Epithelial cell of proximal tubule (primary cell): ENCODE data around the gene SCO2. TPM values are rescaled to one million over a fixed set of nuclear protein-coding genes. Genes with fewer than 3 reads are reported as not detected.

Experiments used
- DNase-seq: peaks from one replicate; pipeline ENCODE4 v3.0.0-alpha.2; 2011; ENCODE audit warnings: low read depth
- H3K4me3 ChIP-seq: 2 replicates; pipeline ENCODE4 v1.5.1; 2011; ENCODE audit warnings: low read depth, mild to moderate bottlenecking, low read length
- total RNA-seq: library from RNA; depleted of rRNA; stranded (reverse); fragments of >200 nt; gene quantifications from 2 replicates; pipeline ENCODE4 v1.2.3, GENCODE V29; 2015
- TF ChIP-seq, protein P1 (sequence below): conservative IDR thresholded peaks from 2 replicates; pipeline ENCODE4 v1.5.1; 2012; ENCODE audit warnings: low read depth, mild to moderate bottlenecking, low read length

The SCO2 gene
- total RNA-seq, 1 donor from 2014 or later = not detected

DNA sequence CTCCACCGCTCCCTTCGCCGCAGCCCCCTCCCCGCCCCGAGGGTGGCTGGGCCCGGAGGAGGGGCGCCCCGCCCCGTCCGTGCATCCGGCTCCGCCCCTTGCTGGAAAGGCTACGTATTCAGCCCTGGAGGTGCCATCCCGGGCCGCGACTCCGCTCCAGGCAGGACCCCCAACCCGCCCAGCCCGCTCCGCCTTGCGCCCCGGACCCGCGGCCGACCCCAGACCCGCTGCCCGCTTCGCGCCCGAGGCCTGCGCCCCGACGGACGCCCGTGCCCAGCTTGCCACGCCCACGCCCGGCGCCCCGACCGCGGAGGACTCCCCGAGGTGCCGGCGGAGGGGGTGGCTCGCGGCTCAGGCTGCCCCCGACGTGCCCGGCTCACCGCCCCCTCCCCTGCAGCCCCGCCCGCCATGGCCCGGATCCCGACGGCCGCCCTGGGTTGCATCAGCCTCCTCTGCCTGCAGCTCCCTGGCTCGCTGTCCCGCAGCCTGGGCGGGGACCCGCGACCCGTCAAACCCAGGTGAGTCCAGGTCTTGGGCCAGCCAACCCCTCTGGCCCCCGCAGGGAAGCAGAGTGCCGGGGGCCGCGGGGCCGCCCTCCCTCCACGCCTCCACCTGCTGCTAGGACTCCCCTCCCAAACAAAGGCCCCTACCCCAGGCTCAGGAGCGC, 43.8 kb downstream of the SCO2 start, which contains the start of gene ADM2:
TSS of gene ADM2 (plus strand) at position 104 of the 667 bp plus-strand sequence. CDS start at position 409, 305 bp downstream.
- peak within 1 kb of the TSS; percentile 70 for H3K4me3 ChIP-seq
- DNase-seq = no peak
- TF ChIP-seq, protein P1, sequence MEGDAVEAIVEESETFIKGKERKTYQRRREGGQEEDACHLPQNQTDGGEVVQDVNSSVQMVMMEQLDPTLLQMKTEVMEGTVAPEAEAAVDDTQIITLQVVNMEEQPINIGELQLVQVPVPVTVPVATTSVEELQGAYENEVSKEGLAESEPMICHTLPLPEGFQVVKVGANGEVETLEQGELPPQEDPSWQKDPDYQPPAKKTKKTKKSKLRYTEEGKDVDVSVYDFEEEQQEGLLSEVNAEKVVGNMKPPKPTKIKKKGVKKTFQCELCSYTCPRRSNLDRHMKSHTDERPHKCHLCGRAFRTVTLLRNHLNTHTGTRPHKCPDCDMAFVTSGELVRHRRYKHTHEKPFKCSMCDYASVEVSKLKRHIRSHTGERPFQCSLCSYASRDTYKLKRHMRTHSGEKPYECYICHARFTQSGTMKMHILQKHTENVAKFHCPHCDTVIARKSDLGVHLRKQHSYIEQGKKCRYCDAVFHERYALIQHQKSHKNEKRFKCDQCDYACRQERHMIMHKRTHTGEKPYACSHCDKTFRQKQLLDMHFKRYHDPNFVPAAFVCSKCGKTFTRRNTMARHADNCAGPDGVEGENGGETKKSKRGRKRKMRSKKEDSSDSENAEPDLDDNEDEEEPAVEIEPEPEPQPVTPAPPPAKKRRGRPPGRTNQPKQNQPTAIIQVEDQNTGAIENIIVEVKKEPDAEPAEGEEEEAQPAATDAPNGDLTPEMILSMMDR = no peak

DNA sequence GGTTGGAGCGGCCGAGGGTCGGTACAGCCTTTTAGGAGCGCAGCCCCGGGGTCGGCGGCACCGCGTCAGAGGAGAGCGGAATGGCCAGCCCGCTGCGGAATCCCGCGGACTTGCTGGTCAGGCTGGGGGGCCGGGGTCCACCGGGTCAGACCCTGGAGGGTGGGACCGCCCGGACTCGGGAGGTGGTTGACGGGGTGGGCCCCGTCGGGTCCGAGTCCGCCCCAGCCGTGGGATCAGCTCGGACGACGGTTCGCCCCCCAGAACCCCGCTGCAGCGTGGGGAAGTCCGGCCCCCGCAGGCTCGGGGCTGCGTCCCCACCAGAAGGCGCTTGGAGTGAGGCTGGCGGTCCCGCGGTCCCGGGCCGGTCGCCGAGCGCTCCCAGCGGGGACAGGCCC, 44.4 kb downstream of the SCO2 start:
- TF ChIP-seq, protein P1 = no peak
- no peak for DNase-seq
- H3K4me3 ChIP-seq = peak overlapping the region; percentile 70

DNA sequence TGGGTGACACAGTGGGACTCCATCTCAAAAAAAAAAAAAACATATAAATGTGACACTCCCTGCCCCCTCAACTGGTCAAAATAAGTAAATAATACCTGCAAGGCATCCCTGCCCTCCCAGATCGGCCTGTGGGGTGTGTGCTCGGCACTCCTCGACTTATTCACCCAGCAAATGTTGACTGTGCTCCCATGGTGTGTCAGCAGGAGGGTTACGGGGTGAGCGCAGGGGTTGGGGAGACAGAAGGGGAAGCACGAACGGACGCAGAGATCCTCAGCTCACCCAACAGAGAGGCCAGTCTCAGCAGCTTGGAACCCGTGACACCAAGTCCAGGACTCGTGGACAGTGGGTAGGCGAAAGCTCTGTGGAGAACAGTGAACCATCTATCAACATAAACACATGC, 45.7 kb downstream of the SCO2 start:
- DNase-seq = no peak
- TF ChIP-seq, protein P1 = no peak
- H3K4me3 ChIP-seq = no peak overlapping the region

DNA sequence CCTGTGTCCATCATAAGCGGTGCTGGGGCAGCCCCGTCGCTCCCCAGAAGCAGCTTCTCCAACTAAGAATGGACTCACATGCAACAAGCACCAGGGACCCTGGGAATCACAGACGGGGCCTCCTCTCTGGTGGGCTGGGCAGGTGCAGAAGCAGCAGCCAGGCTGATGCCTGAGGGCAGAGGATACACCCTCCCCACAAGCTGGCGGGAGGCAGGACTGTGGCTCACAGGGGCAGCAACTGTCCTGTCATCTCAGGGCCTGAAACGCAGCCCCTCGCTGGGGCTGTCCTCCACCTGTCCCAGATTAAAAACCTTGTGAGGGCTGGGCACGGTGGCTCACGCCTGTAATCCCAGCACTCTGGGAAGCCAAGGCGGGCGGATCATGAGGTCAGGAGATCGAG, 47.5 kb downstream of the SCO2 start:
- TF ChIP-seq, protein P1 = no peak
- no peak for DNase-seq
- no peak overlapping the region for H3K4me3 ChIP-seq

DNA sequence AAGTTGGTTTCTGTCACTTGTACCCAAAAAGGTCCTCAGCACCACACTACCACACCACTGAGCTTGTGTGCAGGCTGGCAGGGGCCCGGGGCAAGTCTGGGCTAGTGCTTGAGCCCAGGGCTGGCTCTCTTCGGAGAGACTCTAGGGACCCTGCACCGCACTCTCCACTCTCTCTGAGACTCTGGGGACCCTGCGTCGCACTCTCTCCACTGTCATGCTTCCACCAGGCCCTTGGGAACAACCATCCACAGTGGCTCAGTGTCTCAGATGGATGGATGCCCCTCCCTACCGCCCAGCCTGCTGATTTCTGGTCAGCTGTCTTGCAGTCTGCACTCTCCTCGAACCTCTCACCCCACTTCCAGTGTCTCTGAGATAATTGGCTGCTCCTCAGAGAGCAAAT, 48.5 kb downstream of the SCO2 start:
- TF ChIP-seq, protein P1 = no peak
- no peak overlapping the region for H3K4me3 ChIP-seq
- DNase-seq = no peak

DNA sequence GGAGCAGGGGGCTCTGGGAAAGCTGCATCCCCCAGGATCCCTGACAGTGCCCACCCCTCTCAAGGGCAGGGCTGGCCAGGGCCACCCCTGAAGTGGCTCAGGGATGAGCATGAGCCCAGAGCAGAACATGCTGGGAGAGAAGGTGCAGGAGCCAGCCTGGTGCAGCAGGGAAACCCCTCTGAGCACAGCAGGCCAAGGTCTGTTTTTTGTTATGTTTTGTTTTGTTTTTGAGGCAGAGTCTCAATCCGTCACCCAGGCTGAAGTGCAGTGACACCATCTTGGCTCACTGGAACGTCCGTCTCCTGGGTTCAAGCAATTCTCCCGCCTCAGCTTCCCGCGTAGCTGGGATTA, 49.8 kb downstream of the SCO2 start:
- TF ChIP-seq, protein P1 = no peak
- DNase-seq = no peak
- H3K4me3 ChIP-seq = peak overlapping the region; percentile 45
